Measurements from ENCODE around the gene IL16.
"Not testable (repeated sequence)": the region's sequence is repeated elsewhere in the genome, so short reads cannot be mapped to it uniquely, and the experiment has no call there.

- TF ChIP-seq, protein P1, sequence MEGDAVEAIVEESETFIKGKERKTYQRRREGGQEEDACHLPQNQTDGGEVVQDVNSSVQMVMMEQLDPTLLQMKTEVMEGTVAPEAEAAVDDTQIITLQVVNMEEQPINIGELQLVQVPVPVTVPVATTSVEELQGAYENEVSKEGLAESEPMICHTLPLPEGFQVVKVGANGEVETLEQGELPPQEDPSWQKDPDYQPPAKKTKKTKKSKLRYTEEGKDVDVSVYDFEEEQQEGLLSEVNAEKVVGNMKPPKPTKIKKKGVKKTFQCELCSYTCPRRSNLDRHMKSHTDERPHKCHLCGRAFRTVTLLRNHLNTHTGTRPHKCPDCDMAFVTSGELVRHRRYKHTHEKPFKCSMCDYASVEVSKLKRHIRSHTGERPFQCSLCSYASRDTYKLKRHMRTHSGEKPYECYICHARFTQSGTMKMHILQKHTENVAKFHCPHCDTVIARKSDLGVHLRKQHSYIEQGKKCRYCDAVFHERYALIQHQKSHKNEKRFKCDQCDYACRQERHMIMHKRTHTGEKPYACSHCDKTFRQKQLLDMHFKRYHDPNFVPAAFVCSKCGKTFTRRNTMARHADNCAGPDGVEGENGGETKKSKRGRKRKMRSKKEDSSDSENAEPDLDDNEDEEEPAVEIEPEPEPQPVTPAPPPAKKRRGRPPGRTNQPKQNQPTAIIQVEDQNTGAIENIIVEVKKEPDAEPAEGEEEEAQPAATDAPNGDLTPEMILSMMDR (IDR thresholded peaks at IDR 0.05) = not testable (repeated sequence)
- not testable (repeated sequence) for TF ChIP-seq EZH2 (IDR thresholded peaks at IDR 0.05; ENCODE audit: borderline replicate concordance, insufficient read depth, low read depth, low read length, poor library complexity, severe bottlenecking)
Measured at GRCh38 chr15:81158561-81158960, 38.1 kb upstream of the IL16 start.
